K562 (cell line): ENCODE data around the gene CHD5. TPM values are rescaled to one million over a fixed set of nuclear protein-coding genes. Genes with fewer than 3 reads are reported as not detected.
A peak's percentile ranks its signal among the peaks of the same experiment; 100 is the strongest.

Experiments
- ARID1B ChIP-seq: fragments of 450-650 bp; IDR thresholded peaks from 2 replicates; pipeline ENCODE4 v1.6.1; 2016; ENCODE audit warnings: antibody characterized with exemption, mild to moderate bottlenecking, inconsistent platforms
- BRF1 ChIP-seq: IDR thresholded peaks from 3 replicates; pipeline ENCODE4 v1.6.1; 2011; ENCODE audit warnings: borderline replicate concordance, mild to moderate bottlenecking; ENCODE audit not compliant: insufficient read length; ENCODE audit errors: extremely low read depth
- CCNT2 ChIP-seq: IDR thresholded peaks from 2 replicates; pipeline ENCODE4 v1.6.1; 2011; ENCODE audit warnings: borderline replicate concordance, low read depth, mild to moderate bottlenecking, moderate library complexity, mixed read lengths, low read length; ENCODE audit not compliant: insufficient read length; ENCODE audit errors: extremely low read depth
- LARP7 ChIP-seq: fragments of 450-650 bp; IDR thresholded peaks from 2 replicates; pipeline ENCODE4 v1.6.1; 2016
- MXI1 ChIP-seq: IDR thresholded peaks from 2 replicates; pipeline ENCODE4 v1.6.1; 2011; ENCODE audit warnings: low read depth, mild to moderate bottlenecking, improper control_type of control experiment, low read length
- RAD51 ChIP-seq: fragments of 450-650 bp; IDR thresholded peaks from 2 replicates; pipeline ENCODE4 v1.7.1; 2016; ENCODE audit warnings: low read depth, mild to moderate bottlenecking, borderline replicate concordance
- RBBP5 ChIP-seq: fragments of 200-600 bp; sonication (generic); IDR thresholded peaks from 2 replicates; pipeline ENCODE4 v1.6.1; 2012; ENCODE audit warnings: borderline replicate concordance, mild to moderate bottlenecking, low read length, control low read depth, inconsistent platforms; ENCODE audit not compliant: insufficient read depth, poor library complexity, severe bottlenecking
- RBM17 ChIP-seq: fragments of 200-400 bp; formaldehyde crosslinking; IDR thresholded peaks from 2 replicates; pipeline ENCODE4 v1.6.1; 2017; ENCODE audit warnings: low read depth, mild to moderate bottlenecking, low read length, borderline replicate concordance
- SMAD3 ChIP-seq: fragments of 450-650 bp; formaldehyde crosslinking; conservative IDR thresholded peaks from 2 replicates; pipeline ENCODE4 v1.4.0; 2020; ENCODE audit warnings: mild to moderate bottlenecking
- SREBF1 ChIP-seq: fragments of 150-350 bp; IDR thresholded peaks from 2 replicates; pipeline ENCODE4 v1.6.1; 2014; ENCODE audit warnings: antibody characterized with exemption, low read depth, low read length, borderline replicate concordance
- TFAM ChIP-seq: fragments of 250-450 bp; sonication (Bioruptor Pico); conservative IDR thresholded peaks from 2 replicates; pipeline ENCODE4 v1.5.0; 2021; ENCODE audit warnings: mild to moderate bottlenecking, moderate library complexity
- TRIM28 ChIP-seq: fragments of 450-650 bp; IDR thresholded peaks from 2 replicates; pipeline ENCODE4 v1.6.1; 2017
- YBX1 ChIP-seq: fragments of 450-650 bp; IDR thresholded peaks from 2 replicates; pipeline ENCODE4 v1.7.1; 2016; ENCODE audit warnings: mild to moderate bottlenecking
- ZKSCAN8 ChIP-seq: fragments of 200-800 bp; sonication (Bioruptor generic); IDR thresholded peaks from 2 replicates; pipeline ENCODE4 v1.6.1; 2016; ENCODE audit warnings: missing genetic modification characterization, missing compliant biosample characterization
- ZNF639 ChIP-seq, 2 experiments: fragments of 200-800 bp in 1 of 2; sonication (Bioruptor generic) in 1 of 2; sonication (generic) in 1 of 2; formaldehyde crosslinking in 1 of 2; IDR thresholded peaks in 1 of 2; conservative IDR thresholded peaks in 1 of 2; 2 replicates each; pipeline versions ENCODE4 v1.5.0 to v1.6.1; 2016 to 2020; ENCODE audit warnings: missing compliant biosample characterization in 1 of 2, missing genetic modification characterization in 1 of 2, missing genetic modification reagents in 1 of 2
- ZNF668 ChIP-seq: fragments of 250-450 bp; sonication (Bioruptor Pico); IDR thresholded peaks from 2 replicates; pipeline ENCODE4 v1.8.0; 2022; ENCODE audit warnings: mild to moderate bottlenecking, inconsistent platforms
- polyA plus RNA-seq, 8 experiments: library from polyadenylated mRNA; depleted of rRNA in 4 of 8; stranded (reverse) in 5 of 8; unstranded in 3 of 8; fragments of >200 nt; fragmentation: Nextera tagmentation in 2 of 8; fragmentation: Illumina TruSeq in 1 of 8; extraction: Ambion mirVana in 2 of 8; extraction: Trizol in 1 of 8; gene quantifications; 2 replicates each; pipeline versions ENCODE4 v1.2.1 to v1.2.3, GENCODE V29; 2011 to 2014; ENCODE audit warnings: inconsistent platforms in 1 of 8, missing spikeins in 1 of 8
- total RNA-seq, 7 experiments: library from RNA; depleted of rRNA in 6 of 7; stranded (reverse); fragments of >200 nt in 6 of 7; fragmentation: Illumina TruSeq in 2 of 7; extraction: Trizol in 2 of 7; gene quantifications; 2 replicates each; pipeline versions ENCODE4 v1.2.1 to v1.2.3, GENCODE V29; 2011 to 2021; ENCODE audit warnings: low replicate concordance in 1 of 7
- TF ChIP-seq, protein P1 (sequence below): fragments of 200-800 bp; sonication (Bioruptor generic); IDR thresholded peaks from 2 replicates; pipeline ENCODE4 v1.6.1; 2017; ENCODE audit warnings: missing genetic modification characterization, missing compliant biosample characterization
- TF ChIP-seq, protein P2 (sequence below): fragments of 200-800 bp; sonication (Bioruptor generic); IDR thresholded peaks from 2 replicates; pipeline ENCODE4 v1.6.1; 2016; ENCODE audit warnings: missing genetic modification characterization, missing compliant biosample characterization
- TF ChIP-seq, protein P3 (sequence below): fragments of 450-650 bp; IDR thresholded peaks from 2 replicates; pipeline ENCODE4 v1.6.1; 2017; ENCODE audit warnings: mild to moderate bottlenecking, moderate library complexity

The CHD5 gene
- total and polyA plus RNA-seq, 9 of the 15 experiments (the other 6 are each of a cell fraction or from before 2014, with no cell fraction given), result 0.03 to 0.52 (median 0.11) TPM; not detected in 2

- TF ChIP-seq, protein P1, sequence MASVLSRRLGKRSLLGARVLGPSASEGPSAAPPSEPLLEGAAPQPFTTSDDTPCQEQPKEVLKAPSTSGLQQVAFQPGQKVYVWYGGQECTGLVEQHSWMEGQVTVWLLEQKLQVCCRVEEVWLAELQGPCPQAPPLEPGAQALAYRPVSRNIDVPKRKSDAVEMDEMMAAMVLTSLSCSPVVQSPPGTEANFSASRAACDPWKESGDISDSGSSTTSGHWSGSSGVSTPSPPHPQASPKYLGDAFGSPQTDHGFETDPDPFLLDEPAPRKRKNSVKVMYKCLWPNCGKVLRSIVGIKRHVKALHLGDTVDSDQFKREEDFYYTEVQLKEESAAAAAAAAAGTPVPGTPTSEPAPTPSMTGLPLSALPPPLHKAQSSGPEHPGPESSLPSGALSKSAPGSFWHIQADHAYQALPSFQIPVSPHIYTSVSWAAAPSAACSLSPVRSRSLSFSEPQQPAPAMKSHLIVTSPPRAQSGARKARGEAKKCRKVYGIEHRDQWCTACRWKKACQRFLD, result no peak
- TF ChIP-seq, protein P2, sequence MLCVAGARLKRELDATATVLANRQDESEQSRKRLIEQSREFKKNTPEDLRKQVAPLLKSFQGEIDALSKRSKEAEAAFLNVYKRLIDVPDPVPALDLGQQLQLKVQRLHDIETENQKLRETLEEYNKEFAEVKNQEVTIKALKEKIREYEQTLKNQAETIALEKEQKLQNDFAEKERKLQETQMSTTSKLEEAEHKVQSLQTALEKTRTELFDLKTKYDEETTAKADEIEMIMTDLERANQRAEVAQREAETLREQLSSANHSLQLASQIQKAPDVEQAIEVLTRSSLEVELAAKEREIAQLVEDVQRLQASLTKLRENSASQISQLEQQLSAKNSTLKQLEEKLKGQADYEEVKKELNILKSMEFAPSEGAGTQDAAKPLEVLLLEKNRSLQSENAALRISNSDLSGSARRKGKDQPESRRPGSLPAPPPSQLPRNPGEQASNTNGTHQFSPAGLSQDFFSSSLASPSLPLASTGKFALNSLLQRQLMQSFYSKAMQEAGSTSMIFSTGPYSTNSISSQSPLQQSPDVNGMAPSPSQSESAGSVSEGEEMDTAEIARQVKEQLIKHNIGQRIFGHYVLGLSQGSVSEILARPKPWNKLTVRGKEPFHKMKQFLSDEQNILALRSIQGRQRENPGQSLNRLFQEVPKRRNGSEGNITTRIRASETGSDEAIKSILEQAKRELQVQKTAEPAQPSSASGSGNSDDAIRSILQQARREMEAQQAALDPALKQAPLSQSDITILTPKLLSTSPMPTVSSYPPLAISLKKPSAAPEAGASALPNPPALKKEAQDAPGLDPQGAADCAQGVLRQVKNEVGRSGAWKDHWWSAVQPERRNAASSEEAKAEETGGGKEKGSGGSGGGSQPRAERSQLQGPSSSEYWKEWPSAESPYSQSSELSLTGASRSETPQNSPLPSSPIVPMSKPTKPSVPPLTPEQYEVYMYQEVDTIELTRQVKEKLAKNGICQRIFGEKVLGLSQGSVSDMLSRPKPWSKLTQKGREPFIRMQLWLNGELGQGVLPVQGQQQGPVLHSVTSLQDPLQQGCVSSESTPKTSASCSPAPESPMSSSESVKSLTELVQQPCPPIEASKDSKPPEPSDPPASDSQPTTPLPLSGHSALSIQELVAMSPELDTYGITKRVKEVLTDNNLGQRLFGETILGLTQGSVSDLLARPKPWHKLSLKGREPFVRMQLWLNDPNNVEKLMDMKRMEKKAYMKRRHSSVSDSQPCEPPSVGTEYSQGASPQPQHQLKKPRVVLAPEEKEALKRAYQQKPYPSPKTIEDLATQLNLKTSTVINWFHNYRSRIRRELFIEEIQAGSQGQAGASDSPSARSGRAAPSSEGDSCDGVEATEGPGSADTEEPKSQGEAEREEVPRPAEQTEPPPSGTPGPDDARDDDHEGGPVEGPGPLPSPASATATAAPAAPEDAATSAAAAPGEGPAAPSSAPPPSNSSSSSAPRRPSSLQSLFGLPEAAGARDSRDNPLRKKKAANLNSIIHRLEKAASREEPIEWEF (CRISPR knock-in tag), result no peak
- TF ChIP-seq BRF1 (no peak), ZNF639 (CRISPR knock-in tag; conservative IDR thresholded peaks at IDR 0.05 in 1 of 2, IDR thresholded peaks at IDR 0.05 in 1 of 2) (no peak), RBBP5 (peak; percentile 46), TRIM28 (no peak), ARID1B (no peak), LARP7 (no peak), SREBF1 (no peak), ZKSCAN8 (CRISPR knock-in tag) (no peak), TFAM (CRISPR knock-in tag) (no peak), ZNF668 (CRISPR knock-in tag) (no peak), RBM17 (no peak), YBX1 (no peak), SMAD3 (no peak), CCNT2 (no peak), RAD51 (peak; percentile 87), MXI1 (peak; percentile 86; the same call in 1 of the 2 replicates)
- TF ChIP-seq, protein P3, sequence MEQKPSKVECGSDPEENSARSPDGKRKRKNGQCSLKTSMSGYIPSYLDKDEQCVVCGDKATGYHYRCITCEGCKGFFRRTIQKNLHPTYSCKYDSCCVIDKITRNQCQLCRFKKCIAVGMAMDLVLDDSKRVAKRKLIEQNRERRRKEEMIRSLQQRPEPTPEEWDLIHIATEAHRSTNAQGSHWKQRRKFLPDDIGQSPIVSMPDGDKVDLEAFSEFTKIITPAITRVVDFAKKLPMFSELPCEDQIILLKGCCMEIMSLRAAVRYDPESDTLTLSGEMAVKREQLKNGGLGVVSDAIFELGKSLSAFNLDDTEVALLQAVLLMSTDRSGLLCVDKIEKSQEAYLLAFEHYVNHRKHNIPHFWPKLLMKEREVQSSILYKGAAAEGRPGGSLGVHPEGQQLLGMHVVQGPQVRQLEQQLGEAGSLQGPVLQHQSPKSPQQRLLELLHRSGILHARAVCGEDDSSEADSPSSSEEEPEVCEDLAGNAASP, result no peak
Measured at GRCh38 chr1:6127587-6128163, 52.4 kb downstream of the CHD5 start (continued).
